T-helper 9 cell (primary cell): ENCODE measurements around the gene SUCLG1.
"Not testable (repeated sequence)": the region's sequence is repeated elsewhere in the genome, so short reads cannot be mapped to it uniquely, and the experiment has no call there.

Experiments
- DNase-seq: peaks from one replicate; pipeline ENCODE4 v3.0.0-alpha.2; 2020

The SUCLG1 gene

DNA sequence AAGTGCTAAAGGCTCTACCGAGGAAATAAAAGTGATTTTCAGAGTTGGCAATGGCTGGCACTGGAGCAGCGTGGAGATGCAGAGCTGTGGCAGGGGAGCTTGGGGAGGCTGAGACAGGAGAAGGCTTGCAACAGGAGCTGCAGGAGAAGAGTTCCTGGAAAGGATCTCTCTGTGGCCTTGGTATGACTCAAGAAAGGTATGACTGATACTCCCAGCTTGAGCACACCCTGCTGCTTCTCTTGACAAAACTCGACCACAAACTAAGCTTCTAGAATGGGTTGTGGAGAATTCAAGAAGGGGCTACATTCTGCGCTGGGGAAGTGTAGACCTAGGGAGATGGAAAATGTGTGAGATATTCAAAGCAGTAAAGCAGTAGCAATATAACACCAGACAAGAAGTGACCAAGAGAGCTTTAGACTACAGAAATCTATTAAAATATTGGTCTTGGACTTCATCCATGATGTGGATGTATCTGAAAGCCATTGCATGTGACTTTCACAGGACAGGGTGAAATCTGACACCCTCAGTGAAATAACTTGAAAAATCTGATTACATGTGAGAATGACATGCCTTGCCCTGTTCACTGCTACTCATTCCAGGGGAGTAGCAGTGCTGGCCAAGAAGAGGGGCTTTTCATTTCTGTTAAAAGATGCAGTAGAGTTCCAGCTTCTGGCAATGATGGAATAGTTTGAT, 41.5 kb downstream of the SUCLG1 start:
- no peak for DNase-seq

DNA sequence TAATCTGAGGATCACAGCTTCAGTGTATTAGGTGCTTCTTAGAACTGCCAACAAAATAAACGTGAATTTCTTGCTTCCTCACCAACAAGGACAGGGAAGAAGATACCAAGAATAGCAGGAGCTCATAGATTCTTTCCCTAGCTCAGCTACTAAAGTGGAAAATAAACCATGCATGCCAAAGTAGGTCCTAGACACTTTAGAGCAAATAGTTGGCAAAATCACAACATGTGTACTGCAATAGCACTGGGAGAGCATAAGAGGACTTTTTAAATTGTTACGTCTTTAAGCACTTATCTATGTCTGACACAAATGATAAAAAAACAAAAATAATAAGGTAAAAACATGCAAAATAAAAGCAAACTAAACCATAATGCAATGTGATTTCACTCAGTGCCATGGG, 49.5 kb downstream of the SUCLG1 start:
- DNase-seq, result no peak

DNA sequence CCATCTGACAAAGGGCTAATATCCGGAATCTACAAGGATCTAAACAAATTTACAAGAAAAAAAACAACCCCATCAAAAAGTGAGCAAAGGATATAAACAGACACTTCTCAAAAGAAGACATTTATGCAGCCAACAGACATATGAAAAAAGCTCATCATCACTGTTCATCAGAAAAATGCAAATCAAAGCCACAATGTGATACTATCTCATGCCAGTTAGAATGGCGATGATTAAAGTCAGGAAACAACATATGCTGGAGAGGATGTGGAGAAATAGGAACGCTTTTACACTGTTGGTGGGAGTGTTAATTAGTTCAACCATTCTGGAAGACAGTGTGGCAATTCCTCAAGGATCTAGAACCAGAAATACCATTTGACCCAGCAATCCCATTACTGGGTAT, 57.0 kb downstream of the SUCLG1 start:
- DNase-seq, result not testable (repeated sequence)

DNA sequence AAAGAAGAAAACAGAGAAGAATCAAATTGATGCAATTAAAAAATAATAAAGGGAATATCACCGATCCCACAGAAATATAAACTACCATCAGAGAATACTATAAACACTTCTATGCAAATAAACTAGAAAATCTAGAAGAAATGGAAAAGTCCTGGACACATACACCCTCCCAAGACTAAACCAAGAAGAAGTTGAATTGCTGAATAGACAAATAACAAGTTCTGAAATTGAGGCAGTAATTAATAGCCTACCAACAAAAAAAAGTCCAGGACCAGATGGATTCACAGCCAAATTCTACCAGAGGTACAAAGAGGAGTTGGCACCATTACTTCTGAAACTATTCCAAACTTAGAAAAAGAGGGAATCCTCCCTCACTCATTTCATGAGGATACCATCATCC, 59.2 kb downstream of the SUCLG1 start:
- not testable (repeated sequence) for DNase-seq

DNA sequence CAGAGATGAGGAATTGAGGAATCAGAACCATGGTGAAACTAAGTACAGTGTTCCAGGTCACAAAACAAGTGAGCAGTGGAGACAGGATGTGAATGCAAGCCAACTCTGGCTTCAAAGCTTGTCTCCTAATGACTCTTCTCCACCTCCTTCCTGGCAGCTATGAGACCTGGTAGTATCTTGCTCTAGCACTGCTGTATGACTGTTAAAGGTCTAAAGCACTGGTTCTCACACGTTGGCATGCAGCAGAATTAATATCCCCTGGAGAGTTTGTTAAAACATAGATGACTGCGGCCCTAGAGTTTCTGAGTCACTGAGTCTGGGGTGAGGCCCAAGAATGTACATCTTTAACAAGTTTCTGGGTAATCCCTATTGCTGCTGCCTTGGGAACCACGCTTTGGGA, 63.3 kb downstream of the SUCLG1 start:
- DNase-seq, result no peak

DNA sequence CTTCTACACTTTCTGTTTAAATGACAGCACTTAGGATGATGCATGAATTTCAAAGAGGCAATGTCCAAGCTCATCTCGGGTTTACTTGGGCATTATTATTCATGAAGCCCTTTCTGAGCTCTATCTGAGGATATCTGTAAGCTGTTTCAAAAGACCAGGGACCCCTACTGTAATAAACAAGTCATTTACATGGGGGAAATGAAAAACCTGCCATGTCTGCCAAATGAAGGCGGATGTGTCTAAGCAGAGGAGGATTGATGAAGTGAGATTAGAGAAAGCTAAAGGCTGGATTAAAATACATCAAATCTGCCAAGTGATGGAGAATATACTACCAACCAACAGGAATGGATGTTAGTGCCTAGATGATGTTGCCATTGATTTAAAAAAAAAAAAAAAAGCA, 64.5 kb downstream of the SUCLG1 start:
- no peak for DNase-seq

DNA sequence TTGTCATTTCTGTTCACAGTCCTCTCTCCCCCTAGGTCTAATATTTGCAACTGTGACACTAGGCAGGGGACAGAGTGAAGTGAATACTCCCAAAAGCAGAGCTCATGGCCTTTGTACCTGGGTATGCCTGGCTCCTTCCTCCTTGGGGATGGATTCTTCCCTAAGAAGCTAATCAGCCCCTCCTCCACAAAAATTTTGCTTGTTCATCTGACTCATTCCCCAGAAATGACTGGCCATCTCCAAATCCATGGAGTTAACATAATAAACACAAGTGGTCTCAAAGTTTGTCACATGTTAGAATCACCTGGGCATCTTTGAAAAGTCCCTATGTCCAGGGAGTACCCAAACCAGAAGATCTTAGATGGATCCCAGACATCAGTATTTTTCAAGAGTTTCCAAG, 65.3 kb downstream of the SUCLG1 start:
- no peak for DNase-seq

DNA sequence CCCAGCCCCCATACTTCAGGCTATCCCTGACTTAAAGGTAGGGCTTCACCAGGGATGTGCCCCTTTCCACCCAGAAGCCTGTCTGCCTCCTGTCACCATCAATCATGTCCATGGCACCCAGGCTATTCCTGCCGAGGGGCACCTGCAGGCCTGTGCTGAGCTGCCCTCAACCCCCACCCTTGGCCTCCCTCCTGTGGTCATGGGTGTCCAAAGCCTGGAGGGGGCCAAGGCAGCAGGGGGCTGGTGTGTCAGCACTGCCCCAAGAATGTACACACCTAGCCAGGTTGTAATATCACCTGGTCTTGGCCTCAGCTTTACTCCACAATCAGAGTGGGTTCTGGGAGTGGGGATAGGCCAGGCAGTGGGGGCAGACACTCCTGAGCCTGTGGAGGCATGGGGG, 69.3 kb downstream of the SUCLG1 start:
- no peak for DNase-seq

DNA sequence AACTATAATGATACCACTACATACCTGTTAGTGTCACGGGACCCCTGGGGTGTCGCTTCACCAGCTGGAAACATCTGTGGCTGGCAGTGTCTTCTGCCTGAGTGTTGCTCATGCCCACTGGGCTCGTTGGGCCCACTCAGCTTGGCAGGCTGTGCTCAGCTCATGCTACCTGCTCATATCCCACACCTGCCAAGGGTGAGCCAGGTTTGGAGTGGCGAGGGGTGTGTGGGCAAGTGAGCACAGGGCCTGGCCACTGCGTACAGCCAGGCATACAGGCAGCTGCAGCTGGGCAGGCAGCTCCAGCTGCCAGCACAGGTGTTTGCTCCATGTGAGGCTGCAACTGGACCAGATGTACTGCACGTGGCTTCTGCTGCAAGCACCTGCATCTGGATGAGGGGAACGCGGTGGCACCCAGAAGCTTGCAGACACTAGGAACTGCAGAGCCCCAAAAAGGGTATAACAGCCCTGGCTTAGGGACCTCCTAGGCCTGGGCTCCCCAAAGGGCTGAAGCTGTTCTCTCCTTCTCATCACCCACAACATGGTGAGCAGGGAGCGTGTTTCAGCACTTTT, 70.1 kb downstream of the SUCLG1 start:
- DNase-seq, result no peak

DNA sequence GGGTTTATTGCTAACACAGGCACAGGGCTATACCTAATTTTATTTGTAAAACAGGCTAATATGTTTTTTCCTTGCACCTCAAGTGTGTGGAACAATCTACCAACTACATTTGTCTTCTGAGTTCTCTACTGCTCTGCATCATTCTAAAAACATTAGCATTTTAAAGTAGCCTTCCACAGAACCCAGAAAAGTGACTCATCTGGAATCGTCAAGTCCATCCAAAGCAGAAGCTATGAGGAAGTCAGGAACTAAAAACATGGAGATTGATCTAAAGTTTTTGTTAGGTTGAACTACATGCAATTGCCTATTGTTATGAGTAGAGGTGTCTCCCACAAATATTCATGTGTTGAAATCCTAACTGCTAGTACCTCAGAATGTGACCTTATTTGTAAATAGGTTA, 70.9 kb downstream of the SUCLG1 start:
- DNase-seq, result no peak

DNA sequence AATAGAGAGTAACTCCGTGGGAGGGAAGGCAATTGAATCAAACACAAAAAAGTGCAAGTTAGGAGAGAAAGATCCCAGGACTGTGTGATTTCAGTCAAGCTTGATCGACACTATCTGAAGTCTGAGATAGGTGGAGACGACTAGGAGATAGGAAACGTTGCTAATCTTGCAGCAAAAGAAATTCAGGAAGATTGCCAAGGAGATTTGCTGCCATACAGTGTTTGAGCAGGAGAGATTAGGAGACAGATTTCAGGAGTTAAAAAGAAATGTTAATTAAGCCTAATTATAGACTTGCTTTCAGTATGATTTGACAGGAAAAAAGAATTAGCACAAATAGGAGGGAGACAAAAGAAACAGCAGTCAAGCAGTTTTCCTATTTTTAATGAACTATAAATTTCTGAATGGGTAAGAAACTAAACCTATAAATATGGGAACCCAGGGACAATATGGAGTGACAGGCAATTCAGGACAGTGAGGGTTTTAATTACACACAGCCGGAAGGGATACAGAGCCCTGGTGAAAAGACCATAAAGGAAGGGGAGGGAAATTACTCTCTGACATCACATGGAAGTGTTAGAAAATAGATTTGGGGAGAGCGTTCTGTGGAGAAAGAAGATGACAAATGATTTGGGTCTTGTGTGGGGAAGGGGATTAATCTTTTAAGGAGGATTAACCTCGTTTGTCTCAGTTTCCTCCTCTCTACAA, 72.6 kb downstream of the SUCLG1 start:
- DNase-seq, result no peak

DNA sequence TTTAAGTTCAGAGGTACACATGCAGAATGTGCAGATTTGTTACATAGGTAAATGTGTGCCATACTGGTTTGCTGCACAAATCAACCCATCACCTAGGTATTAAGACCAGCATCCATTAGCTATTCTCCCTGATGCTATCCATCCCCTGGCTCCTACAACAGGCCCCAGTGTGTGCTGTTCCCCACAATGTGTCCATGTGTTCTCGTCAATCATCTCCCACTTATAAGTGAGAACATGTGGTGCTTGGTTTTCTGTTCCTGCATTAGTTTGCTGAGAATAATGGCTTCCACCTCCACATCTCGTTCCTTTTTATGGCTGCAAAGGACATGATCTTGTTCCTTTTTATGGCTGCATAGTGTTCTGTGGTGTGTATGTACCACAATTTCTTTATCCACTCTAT, 75.8 kb downstream of the SUCLG1 start:
- DNase-seq, result no peak

DNA sequence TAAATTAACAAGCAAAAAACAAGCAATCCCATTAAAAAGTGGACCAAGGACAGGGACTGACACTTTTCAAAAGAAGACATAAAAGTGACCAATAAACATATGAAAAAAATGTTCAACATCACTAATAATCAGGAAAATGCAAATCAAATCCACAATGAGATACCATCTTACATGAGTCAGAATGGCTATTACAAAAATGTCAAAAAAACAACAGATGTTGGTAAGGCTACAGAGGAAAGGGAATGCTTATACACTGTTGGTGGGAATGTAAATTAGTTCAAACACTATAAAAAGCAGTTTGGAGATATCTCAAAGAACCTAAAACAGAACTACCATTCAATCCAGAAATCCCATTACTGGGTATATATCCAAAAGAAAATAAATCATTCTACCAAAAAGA, 78.2 kb downstream of the SUCLG1 start:
- DNase-seq, result no peak

DNA sequence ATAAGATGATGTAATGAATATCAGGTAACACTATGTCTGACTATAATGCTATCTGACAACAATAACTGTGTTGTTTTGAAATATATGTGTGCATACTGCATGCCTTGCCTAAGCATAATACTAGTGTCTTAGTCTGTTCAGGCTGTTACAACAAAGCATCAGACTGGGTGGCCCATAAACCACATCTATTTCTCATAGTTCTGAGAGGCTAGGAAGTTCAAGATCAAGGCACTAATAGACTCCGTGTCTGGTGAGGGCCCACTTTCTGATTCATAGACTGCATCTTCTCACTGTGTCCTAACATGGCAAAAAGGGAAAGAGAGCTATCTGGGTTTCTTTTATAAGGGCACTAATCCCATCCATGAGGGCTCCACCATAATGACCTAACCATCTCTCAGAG, 80.1 kb downstream of the SUCLG1 start:
- DNase-seq, result no peak

DNA sequence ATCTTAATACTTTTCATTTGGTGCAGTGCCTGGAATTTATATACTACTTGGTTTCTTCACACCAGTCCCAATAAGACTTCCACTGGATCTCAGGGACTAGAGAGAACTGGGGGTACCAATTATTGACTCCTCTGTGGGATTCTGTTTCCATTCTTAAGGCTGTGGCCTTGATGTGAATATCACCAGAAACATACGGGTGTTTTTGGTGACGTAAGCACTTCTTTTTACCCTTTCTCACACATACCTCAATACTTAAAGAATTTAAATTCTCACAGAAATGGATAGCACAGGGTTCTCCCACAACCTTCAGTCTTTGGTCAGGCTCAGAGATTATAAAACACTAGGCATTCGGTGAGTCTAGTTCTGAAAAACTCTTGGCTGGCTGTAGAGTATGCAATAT, 84.1 kb downstream of the SUCLG1 start:
- DNase-seq, result no peak

DNA sequence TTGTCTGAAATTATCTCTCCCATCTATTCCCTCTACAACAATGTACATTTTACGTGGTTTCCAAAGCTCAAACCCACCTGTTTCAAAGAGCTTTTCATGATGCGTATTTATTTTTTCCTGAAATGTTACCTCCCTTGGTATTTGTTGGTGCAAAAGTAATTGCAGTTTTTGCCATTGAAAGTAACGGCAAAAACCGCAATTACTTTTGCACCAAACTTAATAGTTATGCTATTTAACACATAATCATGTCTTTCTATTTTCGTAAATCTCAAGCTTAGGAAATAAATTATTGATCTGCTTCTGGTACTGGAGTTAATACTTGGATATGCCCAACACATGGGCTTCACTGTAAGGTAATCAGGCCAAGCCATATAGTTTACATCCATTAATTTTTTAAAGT, 85.2 kb downstream of the SUCLG1 start:
- DNase-seq, result no peak
